ENCODE data around the gene ATF4.
"Not testable (repeated sequence)": the region's sequence is repeated elsewhere in the genome, so short reads cannot be mapped to it uniquely, and the experiment has no call there.

The ATF4 gene

GRCh38 chr22:39511226-39511625, 9.1 kb upstream of the ATF4 start:
- no peak for DNase-seq

DNA sequence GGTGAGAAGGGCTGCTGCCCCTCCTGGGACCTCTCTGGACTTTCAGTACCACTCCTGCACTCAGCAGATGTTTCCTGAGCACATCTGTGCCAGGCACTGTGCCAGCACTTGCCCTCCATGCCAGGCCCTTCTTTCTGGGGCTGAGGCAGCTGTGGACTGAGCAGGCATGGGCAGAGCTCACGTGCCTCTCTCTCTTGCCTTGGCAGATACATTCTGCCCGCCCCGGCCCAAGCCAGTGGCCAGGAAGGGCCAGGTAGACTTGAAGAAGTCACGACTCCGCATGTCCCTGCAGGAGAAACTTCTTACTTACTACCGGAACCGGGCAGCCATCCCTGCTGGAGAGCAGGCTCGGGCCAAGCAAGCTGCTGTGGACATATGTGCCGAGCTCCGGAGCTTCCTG, 8.3 kb upstream of the ATF4 start:
- DNase-seq: no peak

DNA sequence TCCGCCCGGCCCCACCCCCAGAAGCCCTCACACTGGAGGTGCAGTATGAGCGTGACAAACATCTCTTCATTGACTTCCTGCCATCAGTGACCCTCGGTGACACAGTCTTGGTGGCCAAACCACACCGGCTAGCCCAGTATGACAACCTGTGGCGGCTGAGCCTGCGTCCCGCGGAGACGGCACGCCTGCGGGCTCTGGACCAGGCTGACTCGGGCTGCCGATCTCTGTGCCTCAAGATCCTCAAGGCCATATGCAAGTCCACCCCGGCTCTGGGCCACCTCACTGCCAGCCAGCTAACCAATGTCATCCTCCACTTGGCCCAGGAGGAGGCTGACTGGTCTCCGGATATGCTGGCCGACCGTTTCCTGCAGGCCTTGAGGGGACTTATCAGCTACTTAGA, 6.6 kb upstream of the ATF4 start:
- DNase-seq: no peak

- peak; percentile 59 to 91 for DNase-seq
Measured at GRCh38 chr22:39514373-39514973, 5.9 kb upstream of the ATF4 start.

DNA sequence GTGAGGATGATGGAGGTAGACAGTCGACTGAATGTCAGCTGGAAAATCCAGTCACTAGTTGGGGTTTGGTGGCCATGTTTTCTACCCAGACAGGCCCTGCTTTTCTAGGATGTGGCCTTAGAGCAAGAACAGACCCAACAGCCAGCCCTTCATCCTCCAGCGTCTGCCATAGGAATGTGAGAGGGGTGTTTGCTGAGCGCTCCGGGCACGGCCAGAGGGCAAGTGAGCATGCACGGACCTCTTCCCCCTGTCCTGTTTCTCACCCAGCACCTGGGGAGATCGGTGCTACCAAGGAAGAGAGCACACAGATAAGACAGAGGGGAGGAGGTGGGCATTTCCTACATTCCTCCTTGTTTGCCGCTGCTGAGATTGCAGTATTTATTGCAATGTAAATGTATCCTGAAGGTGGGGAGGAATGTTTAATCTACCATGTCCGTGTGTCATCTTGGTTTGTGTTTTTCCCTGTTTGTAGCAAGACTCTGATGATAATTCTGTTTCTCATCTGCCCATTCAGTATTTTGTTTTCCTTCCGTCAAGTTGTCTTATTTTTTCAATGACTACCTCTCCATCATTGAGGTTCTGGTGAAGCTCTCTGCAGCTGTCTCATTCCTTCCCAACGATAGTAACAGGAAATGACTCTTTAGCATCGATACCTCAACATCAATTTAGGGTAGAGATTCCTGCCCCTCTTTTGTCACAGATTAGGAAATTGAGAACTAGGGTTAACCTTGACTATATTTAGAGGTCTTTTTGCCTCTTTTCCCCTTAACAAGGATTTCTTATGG, 4.9 kb upstream of the ATF4 start:
- no peak for DNase-seq

DNA sequence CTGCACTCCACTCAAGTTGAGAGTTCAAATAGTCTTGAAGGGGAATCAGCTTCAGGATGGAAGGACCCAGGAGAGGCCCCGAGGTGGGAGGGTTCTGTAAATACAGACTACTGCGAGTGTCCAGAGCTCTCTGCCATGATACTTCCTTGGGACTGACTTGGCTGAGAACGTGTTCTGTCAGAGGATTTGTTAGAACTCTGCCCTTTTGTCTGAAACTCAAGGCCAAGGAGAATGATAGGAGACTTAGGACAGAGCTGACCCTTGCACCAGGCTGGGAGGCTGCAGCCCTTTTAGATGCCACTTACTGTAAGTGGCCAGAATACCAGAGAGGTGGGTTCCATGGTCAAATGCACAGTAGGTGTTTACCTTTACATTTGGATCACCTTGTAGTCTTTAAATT, 2.9 kb upstream of the ATF4 start:
- no peak for DNase-seq

- peak in 1 of 2 donors; percentile 66 for DNase-seq
Measured at GRCh38 chr22:39518144-39518786, 2.1 kb upstream of the ATF4 start.

GRCh38 chr22:39518996-39519680, 1.2 kb upstream of the ATF4 start:
- peak in 1 of 2 donors; percentile 43 for DNase-seq

- DNase-seq: peak; percentile 98 to 99
Measured at GRCh38 chr22:39519681-39520225, 609 bp upstream of the ATF4 start.

GRCh38 chr22:39521106-39521885, 934 bp downstream of the ATF4 start:
- DNase-seq: peak; percentile 85 to 92

DNA sequence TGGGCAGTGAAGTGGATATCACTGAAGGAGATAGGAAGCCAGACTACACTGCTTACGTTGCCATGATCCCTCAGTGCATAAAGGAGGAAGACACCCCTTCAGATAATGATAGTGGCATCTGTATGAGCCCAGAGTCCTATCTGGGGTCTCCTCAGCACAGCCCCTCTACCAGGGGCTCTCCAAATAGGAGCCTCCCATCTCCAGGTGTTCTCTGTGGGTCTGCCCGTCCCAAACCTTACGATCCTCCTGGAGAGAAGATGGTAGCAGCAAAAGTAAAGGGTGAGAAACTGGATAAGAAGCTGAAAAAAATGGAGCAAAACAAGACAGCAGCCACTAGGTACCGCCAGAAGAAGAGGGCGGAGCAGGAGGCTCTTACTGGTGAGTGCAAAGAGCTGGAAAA, 1.7 kb downstream of the ATF4 start:
- DNase-seq: not testable (repeated sequence)

GRCh38 chr22:39522567-39523300, 2.4 kb downstream of the ATF4 start:
- DNase-seq: no peak

DNA sequence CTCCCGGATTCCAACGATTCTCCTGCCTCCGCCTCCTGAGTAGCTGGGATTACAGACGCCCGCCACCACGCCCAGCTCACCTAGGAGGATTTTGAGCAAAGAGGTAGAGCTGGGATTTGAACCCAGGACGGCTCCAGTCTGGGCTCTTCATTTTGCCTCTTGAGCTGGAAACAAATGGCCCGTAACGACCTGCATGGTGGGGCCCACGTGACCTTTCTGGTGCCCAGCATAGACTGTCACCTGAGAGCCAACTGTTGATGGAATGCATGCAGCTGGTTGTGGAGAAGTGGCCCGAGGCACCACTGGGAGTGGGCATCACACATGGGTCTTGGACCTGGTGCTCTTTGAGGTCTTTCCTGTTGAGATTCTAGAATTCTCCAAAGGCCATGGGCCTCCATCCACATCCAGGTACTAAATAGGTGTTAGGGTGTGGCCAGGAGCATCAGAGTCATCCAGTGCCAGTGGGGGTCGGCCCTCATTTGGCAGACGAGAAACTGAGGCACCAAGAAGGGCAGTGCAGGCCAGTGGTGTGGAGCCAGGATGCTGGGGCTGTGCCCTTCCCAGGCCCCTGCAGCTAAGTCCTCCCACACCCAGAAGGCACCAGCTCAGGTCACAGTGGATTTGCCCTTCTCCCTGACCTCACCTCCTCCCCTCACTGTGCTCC, 3.9 kb downstream of the ATF4 start:
- DNase-seq: no peak

- DNase-seq: no peak
Measured at GRCh38 chr22:39524753-39525657, 4.6 kb downstream of the ATF4 start.

DNA sequence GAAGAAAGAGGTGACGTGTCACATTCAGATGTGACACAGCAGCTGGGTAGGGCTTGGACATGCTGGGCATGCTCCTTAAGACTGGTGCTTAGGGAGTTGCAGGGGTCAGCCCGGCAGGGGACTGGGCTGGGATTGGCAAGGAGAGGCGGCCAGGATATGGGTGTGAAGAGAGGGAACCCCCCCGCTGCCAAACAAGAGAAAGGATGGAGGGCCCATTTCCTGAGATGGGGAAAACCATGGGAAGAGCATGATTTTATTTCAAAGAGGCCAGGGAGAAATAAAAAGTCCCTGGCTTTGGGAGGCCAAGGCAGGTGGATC, 5.3 kb downstream of the ATF4 start:
- no peak for DNase-seq

DNA sequence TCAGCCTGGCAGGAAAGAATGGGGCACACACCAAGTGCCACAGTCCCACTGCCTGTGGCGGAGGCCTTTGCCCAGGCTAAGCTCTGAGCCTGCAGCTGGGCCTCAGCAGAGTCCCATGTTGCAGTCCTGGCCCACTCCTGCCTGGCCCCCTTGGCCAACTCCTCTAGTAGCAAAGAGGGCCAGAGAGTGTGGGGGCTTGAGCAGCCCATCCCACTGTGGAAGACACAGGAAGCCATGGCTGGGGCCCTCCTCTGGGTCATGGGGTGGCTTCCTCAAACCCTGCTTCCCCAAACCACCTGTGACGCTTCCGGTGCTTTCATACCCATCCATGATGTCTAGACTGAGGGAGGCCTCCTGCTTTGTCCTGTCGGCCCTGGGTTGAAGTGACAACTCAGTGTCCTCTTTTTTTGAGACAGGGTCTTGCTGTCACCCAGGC, 6.4 kb downstream of the ATF4 start:
- no peak for DNase-seq

DNA sequence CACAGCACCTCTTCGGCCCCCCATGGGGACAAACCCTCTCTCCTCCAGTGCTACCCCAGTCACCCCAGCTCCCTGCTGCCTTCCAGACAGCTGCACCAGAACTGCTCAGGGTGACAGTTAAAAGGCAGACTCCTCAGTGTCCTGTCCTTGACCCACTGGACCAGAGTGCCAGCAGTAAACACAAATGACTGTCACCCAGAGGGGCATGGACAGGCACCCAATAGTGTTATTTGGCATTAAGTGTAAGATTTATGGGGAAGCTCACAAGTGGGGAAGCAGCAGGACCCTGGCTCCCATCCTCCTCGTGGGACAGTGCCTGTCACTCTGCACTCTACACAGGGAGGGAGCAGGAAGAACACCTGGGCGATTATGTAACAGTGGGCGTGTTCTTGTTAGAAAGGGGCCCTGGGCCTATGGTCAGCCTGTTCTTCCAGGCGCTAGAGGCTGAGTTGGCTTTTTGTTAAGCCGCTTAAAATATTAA, 7.2 kb downstream of the ATF4 start:
- no peak for DNase-seq

- no peak for DNase-seq
Measured at GRCh38 chr22:39528080-39528661, 7.8 kb downstream of the ATF4 start.

DNA sequence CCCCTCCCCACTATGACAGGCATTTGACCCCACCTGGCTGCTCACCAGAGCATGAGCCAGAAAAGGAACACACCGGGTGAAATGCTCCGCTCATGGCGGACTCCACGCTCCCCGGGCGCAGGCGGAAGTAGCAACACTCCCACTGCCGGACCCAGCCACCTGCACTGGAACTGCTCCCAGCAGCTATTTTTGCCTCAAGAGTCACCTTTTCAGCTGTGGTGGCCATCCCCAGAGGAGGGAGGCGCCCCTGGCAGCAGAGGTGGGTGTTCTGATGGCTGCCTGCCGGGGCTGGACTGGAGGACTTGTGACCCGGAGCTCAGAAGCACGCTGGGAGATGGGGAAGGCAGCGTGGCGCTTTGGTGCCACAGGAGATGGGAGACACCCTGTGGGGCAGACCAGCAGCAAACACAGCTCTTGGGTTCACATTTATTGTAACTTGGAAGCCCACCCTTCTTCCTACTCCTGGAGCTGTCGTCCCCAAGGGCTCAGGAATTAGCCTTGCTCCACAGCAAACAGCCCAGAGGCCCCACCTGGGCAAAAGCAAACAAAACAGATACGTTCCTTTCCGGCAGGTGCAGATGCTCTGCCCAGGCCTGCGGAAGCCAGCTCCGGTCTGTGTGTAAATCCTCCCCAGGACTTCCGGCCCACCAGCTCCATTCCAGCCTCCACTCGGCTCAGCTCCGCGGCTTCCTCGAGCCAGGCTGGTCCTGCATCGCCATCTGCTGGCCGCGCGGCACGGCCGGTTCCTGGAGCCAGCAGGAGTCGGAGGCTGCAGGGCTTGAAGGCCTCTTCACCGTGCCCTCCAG, 8.5 kb downstream of the ATF4 start:
- DNase-seq: peak; percentile 79 to 94

Data from inflammatory macrophage treated with lipopolysaccharide for 1 hour (primary cell).